GM12874 (cell line): ENCODE measurements around the gene AGAP1.
A peak's percentile ranks its signal among the peaks of the same experiment; 100 is the strongest.

Source experiments
- TF ChIP-seq, protein P1 (sequence below): IDR thresholded peaks from 2 replicates; pipeline ENCODE4 v1.5.1; 2011; ENCODE audit warnings: low read depth, mild to moderate bottlenecking, control low read depth, low read length, moderate library complexity; ENCODE audit not compliant: insufficient read depth

The AGAP1 gene

DNA sequence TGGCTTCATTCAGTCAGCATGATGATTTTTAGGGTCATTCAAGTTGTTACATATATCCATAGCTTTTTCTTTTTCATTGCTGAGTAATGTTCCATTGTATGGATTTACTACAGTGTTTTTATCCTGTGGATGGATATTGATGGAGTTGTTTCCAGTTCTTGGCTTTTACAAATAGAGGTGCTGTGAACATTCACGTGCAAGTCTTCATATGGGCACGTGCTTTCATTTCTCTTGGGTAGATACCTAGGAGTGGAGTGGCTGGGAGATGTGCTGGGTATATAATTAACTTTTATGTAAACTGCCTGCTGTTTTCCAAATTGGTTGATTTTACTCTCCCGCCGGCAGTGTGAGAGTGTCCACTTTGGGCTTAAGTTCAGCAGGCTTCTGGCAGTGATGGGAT, 16.5 kb downstream of the AGAP1 start:
- TF ChIP-seq, protein P1, sequence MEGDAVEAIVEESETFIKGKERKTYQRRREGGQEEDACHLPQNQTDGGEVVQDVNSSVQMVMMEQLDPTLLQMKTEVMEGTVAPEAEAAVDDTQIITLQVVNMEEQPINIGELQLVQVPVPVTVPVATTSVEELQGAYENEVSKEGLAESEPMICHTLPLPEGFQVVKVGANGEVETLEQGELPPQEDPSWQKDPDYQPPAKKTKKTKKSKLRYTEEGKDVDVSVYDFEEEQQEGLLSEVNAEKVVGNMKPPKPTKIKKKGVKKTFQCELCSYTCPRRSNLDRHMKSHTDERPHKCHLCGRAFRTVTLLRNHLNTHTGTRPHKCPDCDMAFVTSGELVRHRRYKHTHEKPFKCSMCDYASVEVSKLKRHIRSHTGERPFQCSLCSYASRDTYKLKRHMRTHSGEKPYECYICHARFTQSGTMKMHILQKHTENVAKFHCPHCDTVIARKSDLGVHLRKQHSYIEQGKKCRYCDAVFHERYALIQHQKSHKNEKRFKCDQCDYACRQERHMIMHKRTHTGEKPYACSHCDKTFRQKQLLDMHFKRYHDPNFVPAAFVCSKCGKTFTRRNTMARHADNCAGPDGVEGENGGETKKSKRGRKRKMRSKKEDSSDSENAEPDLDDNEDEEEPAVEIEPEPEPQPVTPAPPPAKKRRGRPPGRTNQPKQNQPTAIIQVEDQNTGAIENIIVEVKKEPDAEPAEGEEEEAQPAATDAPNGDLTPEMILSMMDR = no peak

DNA sequence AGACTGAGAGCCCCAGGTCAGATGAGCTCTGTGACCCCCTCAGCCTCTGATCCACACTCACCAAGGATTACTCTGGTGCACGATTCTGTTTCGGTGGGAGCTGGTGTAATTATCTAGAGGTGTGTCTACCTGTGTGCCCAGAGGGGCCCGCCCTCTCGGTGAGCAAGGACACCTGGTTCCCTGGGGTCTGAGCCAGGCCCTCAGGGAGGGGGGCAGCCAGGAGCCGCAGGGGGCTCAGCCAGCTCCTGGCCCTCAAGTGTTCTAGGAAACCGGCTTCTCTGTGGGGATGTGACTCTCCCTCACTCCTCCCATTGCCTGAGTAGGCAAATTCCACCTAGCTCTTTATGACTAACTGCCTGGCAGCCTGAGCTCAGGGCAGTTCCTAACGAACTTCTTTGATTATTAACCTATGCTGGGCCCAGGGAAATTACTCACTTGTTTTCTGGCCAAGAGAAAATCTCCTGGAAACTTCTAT, 17.4 kb downstream of the AGAP1 start:
- TF ChIP-seq, protein P1 = no peak

DNA sequence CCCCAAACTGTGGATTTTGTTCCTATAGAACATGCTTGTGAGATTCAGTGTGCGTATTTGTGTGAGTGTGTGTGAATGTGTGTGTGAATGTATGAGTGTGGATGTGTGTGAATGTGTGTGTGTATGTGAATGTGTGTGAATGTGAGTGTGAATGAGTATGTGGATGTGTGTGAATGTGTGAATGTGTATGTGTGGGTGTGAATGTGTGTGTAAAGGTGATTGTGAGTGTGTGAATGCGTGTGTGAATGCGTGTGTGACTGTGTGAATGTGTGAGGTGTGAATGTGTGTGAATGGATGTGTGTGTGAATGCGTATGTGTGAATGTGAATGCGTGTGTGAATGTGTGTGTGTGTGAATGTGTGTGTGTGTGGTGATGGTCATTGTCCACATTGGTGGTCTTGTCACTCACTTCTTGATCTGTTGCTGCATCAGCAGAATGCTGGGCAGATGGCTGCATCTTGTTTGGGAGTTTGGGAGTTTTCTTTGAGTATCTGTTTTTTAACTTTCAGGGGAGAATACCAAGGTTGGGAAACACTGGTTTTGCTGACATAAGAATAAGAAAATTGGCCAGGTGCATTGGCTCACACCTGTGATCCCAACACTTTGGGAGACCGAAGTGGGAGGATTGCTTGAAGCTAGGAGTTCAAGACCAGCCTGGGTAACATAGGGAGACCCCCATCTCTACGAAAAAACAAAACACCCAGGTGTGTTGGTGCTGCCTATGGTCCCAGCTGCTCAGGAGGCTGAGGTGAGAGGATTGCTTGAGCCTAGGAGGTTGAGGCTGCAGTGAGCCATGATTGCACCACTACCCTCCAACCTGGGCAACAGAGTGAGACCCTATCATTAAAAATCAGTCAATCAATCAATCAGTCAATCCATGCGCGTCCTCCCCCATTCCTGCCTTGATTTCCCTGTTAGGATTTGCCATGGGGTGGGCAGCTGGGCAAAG, 18.2 kb downstream of the AGAP1 start:
- TF ChIP-seq, protein P1 = no peak

DNA sequence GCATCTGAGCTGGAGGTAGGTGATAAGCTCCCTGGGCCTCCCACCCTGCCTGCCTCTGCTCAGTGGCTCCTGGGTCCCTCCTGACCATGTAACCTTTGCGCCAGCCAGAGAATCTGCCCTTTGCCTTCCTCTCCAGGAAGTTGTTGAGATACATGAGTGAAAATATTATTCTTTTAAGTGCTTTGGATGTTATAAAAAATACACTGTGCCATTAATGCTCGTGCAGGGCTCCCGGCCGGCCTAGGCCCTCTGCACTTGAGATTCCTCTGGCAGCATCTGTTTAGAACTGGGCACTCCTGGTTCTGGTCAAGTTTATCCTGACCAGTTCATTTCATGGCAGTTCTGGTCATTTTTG, 18.8 kb downstream of the AGAP1 start:
- TF ChIP-seq, protein P1 = no peak

DNA sequence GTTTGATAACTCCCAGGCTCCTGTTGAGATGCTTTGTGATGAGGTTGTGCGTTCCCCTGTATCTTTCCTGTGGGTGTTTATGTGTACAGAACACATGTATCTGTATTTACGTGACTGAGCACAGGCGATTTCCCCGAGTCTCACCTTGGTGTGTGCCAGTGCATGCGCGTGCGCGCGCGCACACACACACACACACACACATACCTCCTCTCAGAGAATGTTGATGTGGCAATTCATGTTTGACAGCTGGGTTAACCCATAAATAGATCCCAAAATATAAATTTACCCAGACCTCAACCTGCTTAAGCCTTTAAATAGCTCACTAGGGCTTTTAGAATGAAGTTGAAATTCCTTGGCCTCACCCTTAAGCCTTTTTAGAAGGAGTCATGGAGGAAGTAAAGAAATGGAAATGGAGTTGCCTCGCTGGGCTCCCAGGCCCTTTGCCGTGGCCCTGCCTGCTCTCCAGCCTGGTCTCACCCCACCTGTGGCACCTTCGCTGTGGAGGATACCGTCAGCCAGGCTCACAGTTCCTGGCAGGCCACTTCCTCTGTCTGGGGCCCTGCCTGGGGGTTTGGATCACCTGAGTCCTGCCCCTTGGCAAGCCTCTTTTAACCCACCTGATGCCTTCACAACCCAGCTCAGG, 20.3 kb downstream of the AGAP1 start:
- TF ChIP-seq, protein P1 = no peak

DNA sequence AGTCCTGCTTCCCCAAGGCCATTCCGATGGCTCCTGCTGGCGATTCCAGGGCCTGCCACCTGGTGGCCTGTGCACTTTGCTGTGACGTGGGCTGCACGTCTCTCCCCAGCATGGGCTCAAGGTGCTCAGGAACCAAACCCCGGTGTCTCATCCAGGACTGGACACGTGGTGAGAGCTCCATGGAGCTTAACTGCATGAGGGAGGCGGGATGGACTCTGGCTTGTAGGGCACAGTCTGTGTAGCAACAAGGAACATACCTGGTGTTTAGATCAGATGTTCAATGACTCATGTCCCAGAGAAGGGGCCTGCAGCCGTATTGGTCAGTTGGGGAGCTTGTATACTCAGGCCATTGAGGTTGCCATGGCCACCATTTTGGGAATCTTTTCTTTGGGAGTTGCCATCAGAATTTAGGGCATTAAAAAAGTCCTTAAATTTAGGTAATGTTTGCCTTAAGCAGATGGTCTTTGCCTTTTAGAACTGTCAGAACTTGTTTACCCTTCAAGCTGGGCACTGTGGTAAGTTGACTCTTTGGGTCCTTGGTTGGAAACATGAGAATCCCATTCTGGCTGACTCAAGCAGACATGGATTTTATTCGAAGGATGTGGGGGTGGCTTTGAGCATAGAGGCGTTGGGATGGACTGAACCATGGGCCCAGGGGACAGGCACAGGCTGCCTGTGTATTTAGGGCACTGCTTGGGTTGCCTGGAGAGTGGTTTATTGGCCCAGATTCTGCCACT, 21.0 kb downstream of the AGAP1 start:
- TF ChIP-seq, protein P1 = 0 out of 2 replicates have a peak, but pooled peaks have one; percentile 15

DNA sequence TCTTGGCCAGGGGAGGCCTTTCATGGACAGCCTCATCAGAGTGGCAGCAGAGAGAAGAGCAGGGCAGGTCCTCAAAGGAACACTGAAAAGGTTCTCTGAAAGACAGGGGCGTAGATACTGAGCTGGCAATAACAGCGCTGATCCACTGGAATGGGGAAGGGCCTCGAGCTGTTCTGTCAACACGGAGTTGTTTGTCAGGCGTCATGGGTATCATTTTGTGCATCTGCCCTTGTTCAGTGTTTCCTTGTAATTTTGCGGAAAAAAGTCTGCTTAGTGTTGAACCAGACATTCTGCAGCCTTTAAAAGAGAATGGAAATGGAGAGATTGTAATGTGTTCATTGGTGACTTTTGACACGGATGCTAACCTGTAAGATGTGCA, 21.5 kb downstream of the AGAP1 start:
- TF ChIP-seq, protein P1 = no peak
